ENCODE results near the gene FGD3.

DNA sequence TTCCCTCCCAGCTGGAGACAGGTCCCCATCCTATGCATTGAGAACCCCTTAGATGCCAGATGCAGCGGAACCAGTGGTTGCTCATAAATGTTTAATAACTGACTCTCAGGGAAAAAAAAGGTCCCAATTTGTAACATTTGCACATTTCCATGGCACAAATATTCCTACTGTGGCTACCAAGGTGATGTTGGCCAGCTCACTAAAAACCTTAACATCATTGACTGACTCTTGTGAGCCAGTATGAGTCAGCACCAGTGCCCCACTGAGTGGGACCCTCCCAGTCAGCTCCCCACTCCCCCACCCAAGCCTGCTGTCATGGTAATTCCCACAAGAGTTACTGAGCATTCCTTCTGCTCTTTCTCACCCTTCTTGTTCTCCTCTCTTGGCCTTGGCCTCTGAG, 26.9 kb upstream of the FGD3 start:
- TF ChIP-seq, protein P1, sequence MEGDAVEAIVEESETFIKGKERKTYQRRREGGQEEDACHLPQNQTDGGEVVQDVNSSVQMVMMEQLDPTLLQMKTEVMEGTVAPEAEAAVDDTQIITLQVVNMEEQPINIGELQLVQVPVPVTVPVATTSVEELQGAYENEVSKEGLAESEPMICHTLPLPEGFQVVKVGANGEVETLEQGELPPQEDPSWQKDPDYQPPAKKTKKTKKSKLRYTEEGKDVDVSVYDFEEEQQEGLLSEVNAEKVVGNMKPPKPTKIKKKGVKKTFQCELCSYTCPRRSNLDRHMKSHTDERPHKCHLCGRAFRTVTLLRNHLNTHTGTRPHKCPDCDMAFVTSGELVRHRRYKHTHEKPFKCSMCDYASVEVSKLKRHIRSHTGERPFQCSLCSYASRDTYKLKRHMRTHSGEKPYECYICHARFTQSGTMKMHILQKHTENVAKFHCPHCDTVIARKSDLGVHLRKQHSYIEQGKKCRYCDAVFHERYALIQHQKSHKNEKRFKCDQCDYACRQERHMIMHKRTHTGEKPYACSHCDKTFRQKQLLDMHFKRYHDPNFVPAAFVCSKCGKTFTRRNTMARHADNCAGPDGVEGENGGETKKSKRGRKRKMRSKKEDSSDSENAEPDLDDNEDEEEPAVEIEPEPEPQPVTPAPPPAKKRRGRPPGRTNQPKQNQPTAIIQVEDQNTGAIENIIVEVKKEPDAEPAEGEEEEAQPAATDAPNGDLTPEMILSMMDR (conservative IDR thresholded peaks at IDR 0.05 in 1 of 2, IDR thresholded peaks at IDR 0.05 in 1 of 2; ENCODE audit: low read depth in 1 of 2, low read length in 2 of 2), result no peak
- no peak for TF ChIP-seq EZH2 (IDR thresholded peaks at IDR 0.05; ENCODE audit: low read length, missing control alignments)

All from fibroblast of lung (primary cell).